MM.1S (cell line): Measurements from ENCODE around the gene PRG2.
"Not testable (repeated sequence)": the region's sequence is repeated elsewhere in the genome, so short reads cannot be mapped to it uniquely, and the experiment has no call there.

Experiments
- CTCF ChIP-seq: fragments of 300-600 bp; sonication (generic); IDR thresholded peaks from 2 replicates; pipeline ENCODE4 v1.5.1; 2016; ENCODE audit warnings: antibody characterized with exemption, low read length, mixed read lengths
- EZH2 ChIP-seq: fragments of 300-600 bp; sonication (generic); optimal IDR thresholded peaks from 2 replicates; pipeline ENCODE3; 2017; ENCODE audit warnings: low read depth, mild to moderate bottlenecking, antibody characterized with exemption, low read length, mixed read lengths
- EZH2phosphoT487 ChIP-seq: fragments of 300-600 bp; sonication (generic); IDR thresholded peaks from 2 replicates; pipeline ENCODE4 v1.6.1; 2018; ENCODE audit warnings: antibody characterized with exemption, low read length

DNA sequence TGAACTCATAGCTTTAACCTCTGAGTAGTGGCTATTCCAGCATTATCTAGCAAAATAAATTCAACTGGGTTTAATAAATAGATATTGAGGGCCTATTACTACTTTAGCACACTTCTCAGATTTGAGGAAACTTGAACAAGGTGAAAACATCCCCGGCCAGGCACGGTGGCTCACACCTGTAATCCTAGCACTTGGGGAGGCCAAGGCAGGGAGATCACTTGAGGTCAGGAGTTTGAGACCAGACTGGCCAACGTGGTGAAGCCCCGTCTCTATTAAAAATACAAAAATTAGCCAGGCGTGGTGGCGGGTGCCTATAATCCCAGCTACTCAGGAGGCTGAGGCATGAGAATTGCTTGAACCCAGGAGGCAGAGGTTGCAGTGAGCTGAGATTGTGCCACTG is 53.6 kb downstream of the PRG2 start:
- not testable (repeated sequence) for TF ChIP-seq EZH2phosphoT487, CTCF, EZH2
